GM18502 (cell line): Measurements from ENCODE around the gene STK24.
A peak's percentile ranks its signal among the peaks of the same experiment; 100 is the strongest.

ENCODE experiments used
- ATAC-seq: cut with Tn5 transposase; IDR thresholded peaks from one replicate; pipeline ENCODE4 v1.9.1; 2021; ENCODE audit warnings: mild to moderate bottlenecking; ENCODE audit not compliant: unreplicated experiment, poor library complexity

The STK24 gene

DNA sequence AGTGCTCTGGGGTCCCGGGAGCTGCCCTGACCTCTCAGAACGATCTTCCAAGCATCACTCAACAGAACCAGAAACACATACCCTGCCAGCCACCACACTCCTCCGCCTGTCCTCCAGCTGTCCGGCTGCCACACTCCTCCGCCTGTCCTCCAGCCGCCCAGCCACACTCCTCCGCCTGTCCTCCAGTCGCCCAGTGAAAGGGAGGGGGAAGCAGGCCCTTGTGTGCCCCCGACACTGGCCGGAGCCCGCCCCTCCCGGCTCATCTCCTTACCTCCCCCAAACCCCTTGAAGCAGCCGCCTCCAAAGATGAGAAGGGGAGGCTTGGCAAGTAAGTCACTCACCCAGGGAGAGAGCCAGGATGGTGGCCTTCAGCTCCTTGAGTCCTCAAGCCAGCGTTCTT, 40.2 kb downstream of the STK24 start:
- no peak for ATAC-seq

DNA sequence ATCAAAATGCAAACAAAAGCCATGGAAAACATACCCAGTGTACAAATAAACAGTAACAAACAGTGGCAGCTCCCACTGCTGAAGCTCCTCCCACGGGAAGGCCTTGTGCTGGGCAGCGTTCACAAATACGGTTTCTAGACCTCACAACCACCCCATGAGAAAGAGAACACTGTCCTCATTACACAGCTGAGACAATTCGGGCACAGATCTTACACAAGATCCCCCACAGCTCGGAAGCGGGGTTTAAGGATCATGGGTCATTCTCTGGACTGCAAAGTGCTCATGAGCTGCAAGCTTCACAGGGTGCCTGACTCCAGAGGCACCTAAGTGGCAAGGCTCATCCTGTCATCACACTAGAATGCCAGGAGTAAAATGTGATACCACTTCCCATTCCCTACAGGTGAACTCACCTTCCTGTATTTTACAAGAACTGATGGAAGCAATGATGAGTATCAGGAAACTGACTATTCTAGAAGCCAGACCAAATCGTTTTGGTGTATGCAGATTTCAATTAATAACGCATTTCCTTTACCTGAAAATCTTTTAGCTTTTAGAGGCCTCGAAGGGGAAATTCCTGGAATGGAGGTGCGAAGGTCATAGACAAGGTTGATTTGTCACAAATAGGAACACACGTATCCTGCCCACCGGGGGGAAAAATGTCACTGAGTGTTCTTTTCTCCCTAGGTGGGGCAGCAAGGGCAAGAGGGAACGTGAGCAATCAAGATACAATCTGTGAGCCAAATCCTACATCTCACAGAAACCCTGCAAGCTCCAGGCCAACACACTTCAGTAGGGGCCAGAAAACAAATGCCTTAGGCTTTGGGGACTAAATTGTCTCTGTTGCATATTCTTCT, 41.2 kb downstream of the STK24 start:
- no peak for ATAC-seq

DNA sequence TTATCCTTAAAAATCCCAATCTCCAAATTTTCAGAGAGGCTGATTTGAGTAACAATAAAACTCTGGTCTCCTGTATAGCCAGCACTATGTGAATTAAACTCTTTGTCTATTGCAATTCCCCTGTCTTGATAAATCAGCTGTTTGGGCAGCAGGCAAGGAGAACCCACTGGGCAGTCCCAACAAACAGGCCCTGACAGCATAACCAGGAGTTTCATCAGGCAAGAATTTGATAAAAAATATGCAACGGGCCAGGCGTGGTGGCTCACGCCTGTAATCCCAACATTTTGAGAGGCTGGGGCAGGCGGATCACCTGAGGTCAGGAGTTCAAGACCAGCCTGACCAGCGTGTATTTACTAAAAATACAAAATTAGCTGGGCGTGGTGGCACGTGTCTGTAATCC, 42.1 kb downstream of the STK24 start:
- ATAC-seq = no peak

DNA sequence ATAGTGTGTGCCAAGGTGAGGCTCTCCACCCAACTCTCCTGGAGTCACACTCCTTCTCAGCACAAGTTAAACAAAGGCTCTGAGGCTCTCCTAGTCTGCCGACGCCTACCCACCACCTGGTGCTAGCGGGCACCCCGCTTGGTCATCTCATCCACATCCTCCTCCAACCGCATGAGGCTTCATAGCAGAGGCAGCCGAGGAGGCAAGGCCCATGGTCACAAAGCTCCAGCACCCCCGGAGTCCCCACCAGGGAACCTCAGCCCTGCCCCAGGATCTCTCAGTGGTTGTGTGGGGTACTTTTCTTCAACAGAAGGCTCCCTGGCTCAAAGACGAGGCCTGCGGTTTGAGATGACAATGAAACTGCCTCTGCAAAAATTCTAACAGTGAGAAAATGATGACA, 43.0 kb downstream of the STK24 start:
- no peak for ATAC-seq

DNA sequence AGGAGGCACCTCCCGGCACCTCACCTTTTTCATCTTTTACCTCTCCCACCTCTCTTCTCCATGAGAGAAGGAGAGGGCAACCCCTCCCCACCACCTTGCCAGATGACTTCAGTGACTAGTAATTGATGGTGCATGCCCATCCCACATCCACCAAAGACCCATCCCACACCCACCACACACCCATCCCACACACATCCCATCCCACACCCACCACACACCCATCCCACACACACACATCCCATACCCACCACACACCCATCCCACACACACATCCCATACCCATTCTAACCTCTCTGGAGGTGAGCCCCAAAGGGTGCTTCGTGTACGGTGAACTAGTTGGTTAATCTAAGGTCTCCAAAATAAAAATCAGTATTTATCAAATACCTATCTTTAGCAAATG, 44.7 kb downstream of the STK24 start:
- ATAC-seq = no peak

DNA sequence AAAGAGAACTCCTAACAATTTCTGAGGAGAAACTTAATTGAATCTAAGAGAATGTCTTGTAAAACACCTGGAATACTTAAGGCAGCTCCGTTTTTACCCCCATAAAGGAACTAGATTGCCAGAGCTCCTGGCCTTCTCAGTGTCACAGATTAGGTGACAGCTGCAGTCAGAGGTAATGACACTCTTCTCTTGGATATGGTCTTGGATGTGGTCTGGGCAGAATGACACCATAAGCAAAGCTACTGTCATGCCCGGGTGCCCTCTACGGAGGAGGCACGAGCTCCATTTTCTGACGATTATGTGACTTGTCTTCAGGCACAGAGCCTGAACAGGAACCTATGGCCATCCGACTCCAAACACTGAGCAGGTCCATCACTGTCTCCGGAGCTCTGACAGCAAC, 46.7 kb downstream of the STK24 start:
- no peak for ATAC-seq

DNA sequence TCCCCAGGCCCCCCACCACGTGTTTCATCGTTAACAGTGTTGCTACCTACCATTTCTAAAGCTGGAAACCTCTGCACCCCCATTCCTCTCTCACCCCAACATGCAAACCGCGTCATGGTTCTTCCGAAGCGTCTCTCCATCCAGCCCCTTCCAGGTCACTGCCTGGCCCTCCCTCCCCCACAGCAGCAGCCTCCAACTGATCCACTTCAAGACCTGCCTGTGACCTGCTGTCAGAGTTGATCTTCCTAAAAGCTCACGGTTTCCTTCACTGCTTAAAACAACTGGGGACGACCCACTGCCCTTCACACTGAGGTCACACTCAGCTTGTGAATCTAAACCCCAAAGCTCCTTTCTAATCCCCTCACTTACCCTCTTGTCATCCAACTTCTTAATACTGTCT, 47.7 kb downstream of the STK24 start:
- ATAC-seq = no peak

DNA sequence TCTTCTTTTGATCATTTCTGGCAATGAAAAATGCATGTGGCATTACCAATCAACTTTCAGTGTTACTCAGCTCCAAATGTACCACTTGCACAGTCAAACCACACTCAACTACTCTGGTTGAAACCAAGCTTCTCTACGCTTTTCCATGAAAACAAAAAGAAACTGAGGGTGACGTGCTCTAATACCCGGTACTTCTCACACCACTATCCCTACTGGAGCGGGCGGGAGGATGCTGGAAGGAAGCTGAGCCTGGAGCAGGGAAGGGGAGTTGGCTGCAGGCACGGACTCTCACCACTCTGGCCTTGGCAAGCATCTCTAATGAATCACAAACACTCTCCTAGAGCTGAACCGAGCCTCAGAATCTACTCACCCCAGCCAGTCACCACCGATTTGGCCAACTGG, 48.2 kb downstream of the STK24 start:
- no peak for ATAC-seq

DNA sequence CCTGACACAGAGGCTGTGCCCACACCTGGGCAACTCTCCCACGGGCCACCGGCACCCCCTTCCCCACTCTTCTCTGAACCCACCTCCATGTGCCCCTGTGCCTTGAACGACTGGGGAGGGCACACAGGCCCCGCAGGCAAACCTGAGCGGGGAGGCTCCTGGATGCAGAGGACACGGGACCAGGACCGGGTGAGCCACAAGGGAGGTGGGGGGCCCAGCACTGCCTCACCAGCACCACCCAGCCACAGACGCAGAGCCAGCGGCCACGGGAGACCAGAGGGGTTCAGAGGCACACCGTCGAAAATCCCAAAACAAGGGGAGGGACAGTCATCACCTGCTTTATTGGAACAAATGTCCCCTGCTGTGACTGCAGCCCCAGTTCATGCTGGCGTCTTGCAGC, 49.4 kb downstream of the STK24 start:
- ATAC-seq = no peak

DNA sequence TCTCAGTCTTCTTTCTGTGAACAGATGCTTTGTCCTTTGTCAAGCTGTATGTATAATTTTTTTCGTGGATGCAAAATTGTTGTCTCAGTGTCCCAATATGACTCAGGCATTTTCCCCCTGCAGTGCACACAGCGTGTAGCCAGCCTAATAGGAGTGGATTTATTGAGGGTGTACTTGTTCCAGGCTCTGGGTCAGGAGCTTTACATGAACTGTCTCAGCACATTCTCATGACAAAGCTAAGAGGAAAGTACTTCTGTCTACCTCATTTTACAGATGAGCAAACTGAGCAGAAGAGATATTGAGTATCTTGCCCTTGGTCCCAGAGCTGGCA, 50.8 kb downstream of the STK24 start:
- ATAC-seq = peak; percentile 42

DNA sequence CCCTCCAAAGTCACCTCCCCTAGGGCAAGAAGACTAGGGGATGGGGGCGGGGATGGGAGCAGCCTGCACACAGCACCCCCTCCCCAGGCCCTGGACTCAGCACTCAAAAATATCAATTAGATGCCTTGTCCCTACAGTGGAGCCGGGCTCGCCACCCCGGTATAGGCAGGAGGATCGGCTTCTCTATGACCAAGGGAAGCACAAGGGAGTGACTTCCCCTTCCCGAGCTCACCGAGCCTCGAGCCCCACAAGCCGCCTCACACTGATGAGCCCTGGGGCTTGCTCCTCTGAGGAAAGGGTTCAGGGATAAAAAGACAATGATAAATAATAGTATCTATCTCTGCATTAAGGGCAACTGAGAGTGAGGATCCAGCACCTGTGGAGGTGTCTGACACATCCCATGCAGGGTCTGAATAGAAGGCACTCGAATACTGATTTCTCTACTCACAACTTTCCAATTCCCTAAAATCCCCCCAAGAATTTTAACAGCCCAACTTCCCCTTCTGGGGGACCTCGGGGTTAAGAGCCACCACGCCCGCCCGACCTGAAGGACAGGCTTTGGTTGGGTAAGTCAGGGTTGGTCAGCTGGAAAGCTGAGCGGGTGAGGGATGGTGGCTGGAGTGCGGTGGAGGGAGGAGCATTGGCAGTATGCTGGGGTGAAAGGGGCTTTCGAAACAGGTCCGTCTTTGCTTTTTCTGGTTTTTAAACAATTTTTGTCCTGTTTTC, 51.3 kb downstream of the STK24 start:
- peak; percentile 46 for ATAC-seq

DNA sequence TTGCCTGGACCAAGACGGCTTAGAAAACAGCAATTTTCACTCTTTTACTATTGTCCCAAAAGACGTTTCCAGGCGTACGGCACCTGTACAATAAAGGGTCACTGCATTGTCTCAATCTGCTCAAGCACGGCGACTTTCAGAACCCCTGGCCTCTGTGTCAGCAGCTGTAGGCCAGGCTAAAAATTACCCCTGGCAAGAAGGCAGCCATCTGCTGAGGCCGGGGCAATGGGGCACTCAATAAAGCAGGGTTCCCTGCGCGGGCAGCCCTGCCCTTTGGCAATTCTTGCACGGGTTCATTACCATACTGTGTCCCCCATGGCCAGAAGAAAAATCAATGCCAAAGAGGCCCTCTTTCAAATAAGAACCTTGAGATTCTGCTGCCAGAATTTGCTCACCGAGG, 52.1 kb downstream of the STK24 start:
- no peak for ATAC-seq

DNA sequence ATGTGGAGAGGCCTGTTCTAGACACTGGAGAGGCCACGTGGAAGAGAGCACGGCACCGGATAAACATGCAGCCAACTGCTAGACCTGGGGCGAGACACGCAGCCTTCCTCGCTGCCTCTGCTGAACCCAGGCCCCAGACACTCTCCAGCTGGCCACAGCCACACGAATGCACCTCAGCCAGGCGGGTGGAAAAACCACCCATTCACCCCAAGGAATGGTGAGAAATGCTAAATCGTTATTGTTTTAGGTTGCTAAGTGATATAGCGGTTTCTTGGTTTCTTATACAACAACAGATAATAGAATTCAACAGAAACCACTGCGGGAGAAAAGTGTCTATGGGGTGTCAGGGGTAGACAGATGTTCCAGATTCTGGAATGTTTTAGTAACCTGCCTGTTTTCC, 52.5 kb downstream of the STK24 start:
- no peak for ATAC-seq

DNA sequence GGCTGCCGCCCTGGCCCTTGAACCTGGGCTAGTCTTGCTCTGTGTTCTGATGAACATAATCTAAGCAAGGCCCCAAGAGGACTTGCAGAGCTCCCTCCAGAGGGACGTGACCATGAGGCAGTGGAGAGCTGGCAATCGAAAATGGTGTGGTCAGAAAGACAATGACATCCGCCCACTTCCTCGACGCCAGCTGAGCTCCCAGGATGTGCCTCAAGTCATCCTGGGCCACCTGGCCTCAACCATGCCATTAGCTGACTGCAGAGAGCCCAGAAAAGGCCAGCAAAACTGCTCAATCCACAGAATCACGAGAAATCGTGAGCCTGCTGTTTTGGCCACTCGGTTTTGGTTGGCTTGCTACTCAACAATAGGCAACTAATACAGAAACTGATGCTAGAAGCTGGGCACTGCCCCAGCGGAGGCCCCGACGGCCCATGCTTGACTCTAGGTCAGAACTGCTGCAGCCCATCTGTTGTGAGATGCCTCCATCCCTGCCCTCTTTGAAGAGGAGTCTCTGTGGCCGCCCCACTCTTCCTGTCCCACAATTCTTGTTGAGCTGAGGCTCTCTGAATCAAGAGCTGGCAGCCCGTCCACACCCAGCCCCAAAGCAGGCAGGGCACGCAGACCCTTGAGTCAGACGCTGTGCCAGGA, 53.3 kb downstream of the STK24 start:
- peak; percentile 56 for ATAC-seq

DNA sequence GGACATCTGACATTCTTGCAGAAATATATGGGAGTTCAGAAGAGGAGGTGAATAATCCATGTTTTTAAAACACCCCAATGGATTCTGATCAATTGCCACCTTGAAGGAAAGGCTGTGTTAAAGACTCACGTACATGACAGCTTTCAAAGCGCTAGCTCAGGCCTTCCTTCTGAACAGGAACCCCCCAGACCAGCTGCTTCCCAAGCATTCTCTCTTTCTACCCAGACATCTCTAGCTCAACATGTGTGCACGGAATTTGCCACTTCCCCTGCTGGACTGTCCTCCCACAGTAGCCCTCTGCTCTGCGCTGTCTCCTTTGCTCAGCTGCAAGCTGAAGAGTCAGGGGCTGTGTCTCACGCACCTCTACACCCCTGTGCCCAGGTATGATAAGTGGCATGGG, 54.5 kb downstream of the STK24 start:
- no peak for ATAC-seq

DNA sequence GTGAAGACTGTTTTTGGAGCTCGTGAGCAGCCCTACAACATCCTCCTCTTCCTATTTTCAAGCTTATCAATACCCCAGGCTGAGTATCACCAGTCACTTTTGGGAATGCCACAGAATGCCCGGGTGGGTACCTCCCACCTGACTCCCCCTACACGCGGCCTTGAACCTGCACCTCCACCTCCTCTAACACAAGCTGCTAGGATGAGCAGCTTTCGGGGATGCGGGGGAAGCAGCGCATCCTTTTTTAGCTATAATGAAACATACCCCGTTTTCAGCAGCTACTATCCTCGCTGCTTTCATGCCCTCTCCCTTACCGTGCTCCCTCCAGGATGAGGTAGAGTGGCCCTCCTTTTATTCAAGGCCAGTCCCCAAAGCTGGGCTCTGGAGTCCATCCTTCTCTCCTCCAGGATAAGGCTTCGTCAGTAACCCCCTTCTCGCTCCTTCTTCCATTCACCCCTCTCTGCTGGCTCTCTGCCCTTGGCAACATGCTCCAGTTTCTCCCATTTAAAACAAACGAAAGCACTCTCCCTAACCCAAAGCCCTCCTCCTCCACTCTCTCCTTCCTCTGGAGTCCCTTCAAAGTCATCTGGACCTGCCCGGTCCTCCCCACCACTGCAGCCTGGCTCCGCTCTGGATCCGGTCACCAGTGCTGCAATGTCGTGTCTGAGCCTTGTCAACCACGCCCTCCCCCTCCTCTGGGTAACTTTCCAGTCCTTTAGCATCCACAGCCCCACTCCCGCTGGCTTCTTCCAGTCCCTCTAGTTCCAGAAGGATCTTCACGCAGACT, 55.3 kb downstream of the STK24 start:
- ATAC-seq = no peak

DNA sequence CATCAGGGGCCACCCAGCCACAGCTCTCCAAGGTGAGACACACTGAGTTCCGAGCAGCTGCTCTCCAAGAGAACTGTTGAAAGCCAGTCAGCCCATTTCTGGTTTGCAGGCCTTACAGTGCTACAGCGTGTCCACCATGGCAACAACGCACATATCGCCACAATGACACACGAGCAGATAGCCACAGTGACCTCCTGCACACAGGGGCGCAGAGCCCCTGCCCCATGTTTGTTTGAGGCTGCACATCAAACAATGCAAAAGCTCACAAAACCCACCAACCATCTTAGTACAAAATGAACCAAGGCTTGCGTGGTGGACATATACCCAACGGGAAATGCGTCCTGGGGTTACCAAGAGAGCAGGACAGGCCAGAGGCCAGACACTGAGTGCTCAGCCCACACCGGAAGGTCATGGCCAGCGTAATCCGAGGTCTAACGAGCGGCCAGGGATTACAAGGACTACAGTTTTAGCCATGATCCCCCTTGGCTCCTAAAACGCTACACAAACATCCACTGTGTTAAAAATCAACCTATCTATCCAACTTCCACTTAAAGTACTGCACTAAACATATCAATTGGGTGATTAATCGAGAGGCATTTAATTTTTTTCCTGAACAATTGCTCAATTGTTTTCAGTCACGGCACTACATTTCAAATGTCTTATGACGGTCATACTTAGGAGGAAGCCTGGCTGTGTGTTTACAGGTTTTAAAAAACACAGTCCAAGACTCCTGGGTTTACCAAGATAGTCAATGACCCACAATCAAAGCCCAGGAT, 56.0 kb downstream of the STK24 start:
- ATAC-seq = no peak

DNA sequence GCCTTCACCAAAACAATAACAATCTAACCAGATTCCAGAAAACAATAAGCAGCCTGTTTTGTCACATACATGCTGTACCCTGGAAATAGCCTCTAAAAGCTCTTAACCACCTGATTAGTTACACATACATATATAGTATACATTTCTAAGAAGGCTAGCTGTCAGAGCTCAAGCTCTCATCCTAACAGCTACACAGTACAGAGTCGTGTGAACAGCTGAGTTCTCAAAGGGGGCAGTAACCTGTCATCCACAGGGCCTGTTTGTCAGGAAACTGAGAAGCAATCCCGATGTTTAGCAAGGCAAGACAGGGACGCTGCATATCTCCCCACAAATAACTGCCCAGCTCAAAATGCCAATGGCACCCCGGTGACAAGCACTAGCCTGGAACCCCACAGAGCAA, 56.9 kb downstream of the STK24 start:
- ATAC-seq = no peak

DNA sequence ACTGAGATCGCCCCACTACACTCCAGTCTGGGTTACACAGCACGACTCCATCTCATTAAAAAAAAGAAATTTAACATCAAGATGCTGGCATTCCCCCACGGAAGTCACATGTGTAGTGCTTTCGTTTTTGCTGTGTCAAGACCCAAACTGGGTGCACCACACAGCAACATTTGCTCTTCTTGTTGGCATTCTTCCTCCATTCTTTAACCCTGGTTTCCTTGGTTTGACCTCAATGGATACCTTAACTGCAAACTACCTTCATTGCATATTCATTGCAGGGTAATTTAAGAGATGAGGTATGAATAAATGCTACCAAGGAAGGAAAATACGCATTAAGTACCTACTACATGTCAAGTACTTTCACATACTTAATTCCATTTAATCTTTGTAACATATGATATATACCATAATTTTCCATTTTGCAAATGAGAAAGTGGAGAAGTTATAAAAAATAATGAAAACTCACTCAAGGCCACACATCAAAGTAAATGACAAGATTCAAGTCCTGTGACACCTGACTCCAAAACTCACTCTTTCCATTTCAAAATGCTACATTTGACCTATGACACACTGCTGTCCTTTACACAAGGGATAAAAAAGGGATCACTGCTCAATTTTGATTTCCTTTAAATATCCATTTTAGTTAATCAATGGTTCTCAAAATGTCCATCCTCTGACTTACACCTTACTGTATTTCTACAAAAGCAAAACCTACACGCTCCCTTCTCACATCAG, 59.2 kb downstream of the STK24 start:
- peak; percentile 52 for ATAC-seq
